A673 (cell line): ENCODE results near the gene TMPRSS11F. TPM values are rescaled to one million over a fixed set of nuclear protein-coding genes. Genes with fewer than 3 reads are reported as not detected.
A peak's percentile ranks its signal among the peaks of the same experiment; 100 is the strongest.

Experiments used
- BruUV-seq: library from RNA; stranded (reverse); fragments of 400-500 nt; replicated peaks from 2 replicates; lab custom pipeline; 2021; lab: Mats Ljungman, UMichigan
- CTCF ChIA-PET: fragments of 300-600 bp; sonication (Branson Sonifier 250); formaldehyde crosslinking; loops from one replicate; lab custom pipeline; 2022; ENCODE audit warnings: antibody characterized with exemption; lab: Charles Lee
- POLR2A ChIA-PET: fragments of 300-600 bp; sonication (Branson Sonifier 250); formaldehyde crosslinking; loops from one replicate; lab custom pipeline; 2022; ENCODE audit warnings: antibody characterized with exemption; ENCODE audit not compliant: low non-redundant PET; lab: Charles Lee
- DNase-seq: peaks from one replicate; pipeline ENCODE4 v3.0.0-alpha.2; 2015; ENCODE audit warnings: low spot score
- H3K27ac ChIP-seq: fragments of 200-600 bp; sonication (generic); 2 replicates; pipeline ENCODE4 v1.5.1; 2016; ENCODE audit warnings: mixed run types, low read depth, mild to moderate bottlenecking, mixed read lengths, antibody characterized with exemption, low read length; ENCODE audit not compliant: poor library complexity, severe bottlenecking
- H3K27me3 ChIP-seq: fragments of 200-600 bp; sonication (generic); replicated peaks from 2 replicates; pipeline ENCODE4 v1.6.1; 2017; ENCODE audit warnings: mixed run types, low read depth, mild to moderate bottlenecking, mixed read lengths, antibody characterized with exemption, low read length; ENCODE audit not compliant: insufficient read depth, poor library complexity
- H3K36me3 ChIP-seq: fragments of 200-600 bp; sonication (generic); 2 replicates; pipeline ENCODE4 v1.6.1; 2016; ENCODE audit warnings: mixed run types, mild to moderate bottlenecking, mixed read lengths, antibody characterized with exemption, low read length; ENCODE audit not compliant: insufficient read depth, poor library complexity, severe bottlenecking
- H3K4me1 ChIP-seq: fragments of 200-600 bp; sonication (generic); 2 replicates; pipeline ENCODE4 v1.6.1; 2017; ENCODE audit warnings: mixed run types, mild to moderate bottlenecking, mixed read lengths, antibody characterized with exemption, low read length; ENCODE audit not compliant: insufficient read depth, poor library complexity, severe bottlenecking
- H3K4me3 ChIP-seq: fragments of 200-600 bp; sonication (generic); 2 replicates; pipeline ENCODE4 v1.5.1; 2016; ENCODE audit warnings: low read depth, mixed run types, mild to moderate bottlenecking, mixed read lengths, low read length; ENCODE audit not compliant: poor library complexity, severe bottlenecking
- H3K9me3 ChIP-seq: fragments of 200-600 bp; sonication (generic); 2 replicates; pipeline ENCODE4 v1.6.1; 2016; ENCODE audit warnings: mixed run types, low read depth, mild to moderate bottlenecking, mixed read lengths, antibody characterized with exemption, low read length; ENCODE audit not compliant: poor library complexity, severe bottlenecking
- EZH2 ChIP-seq: fragments of 200-600 bp; sonication (generic); IDR thresholded peaks from 2 replicates; pipeline ENCODE4 v1.6.1; 2017; ENCODE audit warnings: borderline replicate concordance, low read depth, mild to moderate bottlenecking, mixed read lengths, antibody characterized with exemption, low read length; ENCODE audit not compliant: poor library complexity, severe bottlenecking
- intact Hi-C: fragments of 100-400 bp; cut with micrococcal nuclease; formaldehyde crosslinking; loops from one replicate; pipeline ENCODE4 v1.10.0; 2022; ENCODE audit not compliant: unreplicated experiment
- total RNA-seq: library from RNA; stranded (reverse); gene quantifications from 2 replicates; pipeline ENCODE4 v1.2.3, GENCODE V29; 2021
- TF ChIP-seq, protein P1 (sequence below): fragments of 300-800, 200-600 bp; sonication (generic); conservative IDR thresholded peaks from 2 replicates; pipeline ENCODE4 v1.5.1; 2017; ENCODE audit warnings: low read depth, mild to moderate bottlenecking, antibody characterized with exemption, low read length, moderate library complexity, mixed read lengths

Gene TMPRSS11F
- total RNA-seq, 1 experiment from 2014 or later = not detected

DNA sequence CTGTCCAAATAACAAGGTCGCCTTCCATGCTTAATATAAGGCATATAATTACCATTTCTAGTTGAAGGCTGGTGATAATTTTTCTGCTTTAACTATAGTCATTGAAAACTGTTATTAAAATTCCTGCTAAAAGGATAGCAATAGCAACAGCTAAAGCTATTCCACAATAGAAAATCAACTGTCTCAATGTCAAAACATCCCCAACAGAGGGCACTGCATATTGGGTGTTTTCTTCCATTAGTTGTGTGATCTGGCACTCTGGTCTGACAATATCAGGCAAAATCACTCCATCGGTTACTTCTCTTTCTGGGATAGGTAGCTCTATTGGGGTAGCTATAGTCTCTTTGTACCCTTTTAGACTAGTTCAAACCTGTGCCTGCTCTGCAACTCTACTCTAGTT is 53.5 kb downstream of the TMPRSS11F start:
- intact Hi-C loops = no loop called here
- Histone ChIP-seq H3K9me3 (no peaks in the 10 kb centered on the region), H3K27me3 (no peaks in the 10 kb centered on the region), H3K27ac (no peak overlapping the region), H3K4me1 (no peaks in the 10 kb centered on the region), H3K4me3 (no peak overlapping the region), H3K36me3 (no peaks in the 10 kb centered on the region)
- TF ChIP-seq EZH2 = no peak
- TF ChIP-seq, protein P1, sequence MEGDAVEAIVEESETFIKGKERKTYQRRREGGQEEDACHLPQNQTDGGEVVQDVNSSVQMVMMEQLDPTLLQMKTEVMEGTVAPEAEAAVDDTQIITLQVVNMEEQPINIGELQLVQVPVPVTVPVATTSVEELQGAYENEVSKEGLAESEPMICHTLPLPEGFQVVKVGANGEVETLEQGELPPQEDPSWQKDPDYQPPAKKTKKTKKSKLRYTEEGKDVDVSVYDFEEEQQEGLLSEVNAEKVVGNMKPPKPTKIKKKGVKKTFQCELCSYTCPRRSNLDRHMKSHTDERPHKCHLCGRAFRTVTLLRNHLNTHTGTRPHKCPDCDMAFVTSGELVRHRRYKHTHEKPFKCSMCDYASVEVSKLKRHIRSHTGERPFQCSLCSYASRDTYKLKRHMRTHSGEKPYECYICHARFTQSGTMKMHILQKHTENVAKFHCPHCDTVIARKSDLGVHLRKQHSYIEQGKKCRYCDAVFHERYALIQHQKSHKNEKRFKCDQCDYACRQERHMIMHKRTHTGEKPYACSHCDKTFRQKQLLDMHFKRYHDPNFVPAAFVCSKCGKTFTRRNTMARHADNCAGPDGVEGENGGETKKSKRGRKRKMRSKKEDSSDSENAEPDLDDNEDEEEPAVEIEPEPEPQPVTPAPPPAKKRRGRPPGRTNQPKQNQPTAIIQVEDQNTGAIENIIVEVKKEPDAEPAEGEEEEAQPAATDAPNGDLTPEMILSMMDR = 0 out of 2 replicates have a peak, but pooled peaks have one; percentile 9
- BruUV-seq = no TSS peak
- POLR2A ChIA-PET = no interaction called here
- CTCF ChIA-PET = no interaction called here
- DNase-seq = no peak

DNA sequence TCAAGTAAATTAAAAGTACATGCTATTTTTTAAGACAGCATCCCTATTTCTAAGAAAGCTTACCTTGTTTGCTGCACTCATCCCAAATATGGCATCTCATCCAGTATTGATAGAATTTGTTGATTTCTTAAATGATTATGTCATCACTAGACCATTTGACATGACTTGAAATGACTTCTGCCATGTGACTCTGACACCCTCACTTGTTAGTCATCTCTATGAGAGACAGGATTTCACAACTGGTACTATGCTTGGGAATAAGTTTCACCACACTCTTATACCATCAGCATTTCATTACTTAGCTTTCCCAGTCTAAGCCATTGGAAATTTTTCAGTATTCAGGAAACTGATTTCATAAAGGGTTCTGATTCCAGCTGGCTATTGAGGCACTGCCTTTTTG is 55.3 kb downstream of the TMPRSS11F start:
- Histone ChIP-seq H3K27ac (no peak overlapping the region), H3K9me3 (no peaks in the 10 kb centered on the region), H3K4me3 (no peak overlapping the region), H3K4me1 (no peaks in the 10 kb centered on the region), H3K36me3 (no peaks in the 10 kb centered on the region), H3K27me3 (no peaks in the 10 kb centered on the region)
- ChIA-PET CTCF (no interaction called here), POLR2A (no interaction called here)
- TF ChIP-seq, protein P1 = no peak
- no peak for TF ChIP-seq EZH2
- no peak for DNase-seq
- intact Hi-C loops = no loop called here
- no TSS peak for BruUV-seq

GRCh38 chr4:68070302-68070701 is 59.4 kb downstream of the TMPRSS11F start:
- intact Hi-C loops = no loop called here
- CTCF ChIA-PET = no interaction called here
- no peak for TF ChIP-seq EZH2
- TF ChIP-seq, protein P1 = no peak
- Histone ChIP-seq H3K9me3 (no peaks in the 10 kb centered on the region), H3K27me3 (no peaks in the 10 kb centered on the region), H3K36me3 (no peaks in the 10 kb centered on the region), H3K27ac (no peak overlapping the region), H3K4me1 (no peaks in the 10 kb centered on the region), H3K4me3 (no peak overlapping the region)
- no TSS peak for BruUV-seq
- POLR2A ChIA-PET = no interaction called here
- DNase-seq = no peak
